ENCODE measurements around the gene KIAA0825. TPM values are rescaled to one million over a fixed set of nuclear protein-coding genes. Genes with fewer than 3 reads are reported as not detected.

Gene KIAA0825
- total and polyA plus RNA-seq, 2 of the 8 experiments (the other 6 are each of a cell fraction or from before 2014, with no cell fraction given) = 0.60 to 1.0 TPM

DNA sequence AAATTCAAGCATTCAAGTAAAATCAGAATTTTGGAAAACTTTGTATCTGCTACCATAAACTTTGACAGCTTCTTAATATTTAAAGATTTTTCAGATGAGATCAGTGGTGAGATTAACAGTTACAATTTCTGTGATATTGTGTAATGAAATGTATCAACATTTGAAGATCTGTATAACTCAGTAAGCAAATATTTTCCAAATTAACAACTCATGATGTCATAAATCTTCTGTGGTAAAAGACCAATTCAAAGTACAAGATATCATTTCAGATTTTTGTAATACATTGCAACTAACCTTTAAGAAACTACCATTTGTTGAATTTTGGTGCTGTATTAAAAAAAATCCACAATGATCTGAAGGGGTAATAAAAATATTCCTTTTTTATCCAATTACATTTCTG is 352.2 kb downstream of the KIAA0825 start:
- no peak overlapping the region for H2AFZ ChIP-seq (ENCODE audit: low read length)
- H4K20me1 ChIP-seq (replicated peaks in 1 of 2; ENCODE audit: control insufficient read depth in 1 of 2, insufficient read depth in 2 of 2, low read length in 2 of 2) = peaks cover 1 to 2% of the 10 kb centered on the region in 2 experiments
- no peak overlapping the region for H4K8ac ChIP-seq (ENCODE audit: extremely low read depth, insufficient read depth, low read length)
- no peak overlapping the region for H2BK5ac ChIP-seq (ENCODE audit: low read depth, low read length)
- no peak overlapping the region for H3K56ac ChIP-seq (replicated peaks; ENCODE audit: insufficient read length, low read depth, low read length)
- DNase-seq (ENCODE audit: low read depth in 1 of 2, low spot score in 2 of 2) (no peak), FAIRE-seq (peak; percentile 7)
- H3K79me2 ChIP-seq (ENCODE audit: control insufficient read depth in 1 of 2, insufficient read depth in 2 of 2, low read length in 2 of 2) = peaks cover 0 to 81% of the 10 kb centered on the region in 2 experiments; a peak in 2 of 4 replicates
- no peaks in the 10 kb centered on the region; a peak in 1 of 8 replicates for H3K36me3 ChIP-seq (ENCODE audit: control insufficient read depth in 2 of 4, insufficient read depth in 4 of 4, low read length in 3 of 4)
- H2BK120ac ChIP-seq (replicated peaks; ENCODE audit: low read depth, low read length) = no peak overlapping the region
- H2AK5ac ChIP-seq (ENCODE audit: low read depth, low read length) = no peak overlapping the region
- H2BK20ac ChIP-seq (ENCODE audit: low read length) = no peak overlapping the region
- H3K9ac ChIP-seq (replicated peaks in 1 of 4; ENCODE audit: extremely low read depth in 1 of 4, low read depth in 3 of 4, low read length in 3 of 4) = no peak overlapping the region
- no peaks in the 10 kb centered on the region for H3K27me3 ChIP-seq (replicated peaks in 1 of 4; ENCODE audit: control insufficient read depth in 3 of 4, extremely low read depth in 1 of 4, insufficient read depth in 3 of 4, low read length in 3 of 4)
- no peak overlapping the region for H3K18ac ChIP-seq (ENCODE audit: extremely low read depth, low read length)
- H3K4me1 ChIP-seq (replicated peaks in 1 of 4; ENCODE audit: control insufficient read depth in 3 of 4, insufficient read depth in 4 of 4, low read length in 3 of 4) = no peaks in the 10 kb centered on the region
- H3K14ac ChIP-seq (ENCODE audit: insufficient read length) = no peak overlapping the region
- no peak overlapping the region for H2BK12ac ChIP-seq (ENCODE audit: low read depth, low read length)
- H3K27ac ChIP-seq (ENCODE audit: low read depth, low read length) = no peak overlapping the region
- TF ChIP-seq SUZ12 (IDR thresholded peaks at IDR 0.05; ENCODE audit: low read length) (no peak), CBX5 (IDR thresholded peaks at IDR 0.05; ENCODE audit: low read depth, low read length) (no peak), BRCA1 (IDR thresholded peaks at IDR 0.05; ENCODE audit: low read depth, low read length) (no peak)
- ChIA-PET POLR2A (ENCODE audit: partially characterized antibody) (no interaction called here), CTCF (ENCODE audit: partially characterized antibody) (no interaction called here)
- H3K23me2 ChIP-seq (ENCODE audit: low read depth, low read length) = no peaks in the 10 kb centered on the region
- H2BK15ac ChIP-seq (ENCODE audit: low read length) = no peak overlapping the region
- no peak overlapping the region for H3K4me3 ChIP-seq (ENCODE audit: extremely low read depth in 1 of 4, insufficient read depth in 2 of 4, low read depth in 3 of 4, low read length in 4 of 4)
- no peak overlapping the region for H4K91ac ChIP-seq (replicated peaks; ENCODE audit: insufficient read length, low read length)
- no peak overlapping the region for H3K4me2 ChIP-seq (ENCODE audit: insufficient read depth in 1 of 2, low read depth in 2 of 2, low read length in 2 of 2)
- no peak overlapping the region for H3K4ac ChIP-seq (replicated peaks; ENCODE audit: insufficient read length, low read depth, low read length)
- H3K9me3 ChIP-seq (ENCODE audit: insufficient read depth in 2 of 2, low read depth in 1 of 2, low read length in 1 of 2) = no peaks in the 10 kb centered on the region; a peak in 1 of 4 replicates
- no peak overlapping the region for H4K5ac ChIP-seq (ENCODE audit: insufficient read length, low read depth, low read length)
- H3K23ac ChIP-seq (ENCODE audit: insufficient read length) = no peak overlapping the region
- H3K79me1 ChIP-seq (ENCODE audit: low read depth, low read length) = no peaks in the 10 kb centered on the region; the same call in 1 of the 2 replicates
